Measurements from ENCODE around the gene SPDEF.

Gene SPDEF

DNA sequence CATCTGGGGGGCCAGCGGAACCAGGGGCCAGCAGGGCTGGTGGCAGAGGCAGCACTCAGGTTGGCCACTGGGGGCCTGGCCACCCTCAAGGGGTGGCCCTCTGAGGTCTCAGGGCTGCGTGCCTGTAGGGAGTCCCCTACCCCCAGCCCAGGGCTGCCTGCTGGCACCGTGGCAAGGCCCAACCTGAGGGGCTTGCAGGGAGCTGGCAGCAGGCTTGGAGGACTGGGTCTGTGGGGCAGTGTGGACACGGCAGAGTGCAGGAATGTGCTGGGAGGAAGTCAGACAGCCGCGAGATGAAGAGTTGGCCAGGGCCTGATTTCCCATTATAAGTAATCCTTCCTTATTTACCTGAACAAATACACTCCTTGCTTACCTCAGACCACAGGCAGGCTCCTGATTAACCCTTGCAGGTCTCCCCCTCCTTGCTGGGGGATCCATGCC lies at the start of gene SPDEF:
TSS of gene SPDEF (minus strand) at position 299 of the 441 bp plus-strand sequence. CDS start 11,874 bp downstream, outside the sequence.
- H3K4me1 Mint-ChIP-seq (ENCODE audit: low read depth): no peaks in the 10 kb centered on the region
- no peak within 1 kb of the TSS for H3K27ac Mint-ChIP-seq
- H3K9me3 Mint-ChIP-seq: no peaks in the 10 kb centered on the region
- no peak within 1 kb of the TSS for H3K4me3 Mint-ChIP-seq
- no peaks in the 10 kb centered on the region for H3K36me3 Mint-ChIP-seq (ENCODE audit: low read depth)
- H3K27me3 Mint-ChIP-seq: no peaks in the 10 kb centered on the region

DNA sequence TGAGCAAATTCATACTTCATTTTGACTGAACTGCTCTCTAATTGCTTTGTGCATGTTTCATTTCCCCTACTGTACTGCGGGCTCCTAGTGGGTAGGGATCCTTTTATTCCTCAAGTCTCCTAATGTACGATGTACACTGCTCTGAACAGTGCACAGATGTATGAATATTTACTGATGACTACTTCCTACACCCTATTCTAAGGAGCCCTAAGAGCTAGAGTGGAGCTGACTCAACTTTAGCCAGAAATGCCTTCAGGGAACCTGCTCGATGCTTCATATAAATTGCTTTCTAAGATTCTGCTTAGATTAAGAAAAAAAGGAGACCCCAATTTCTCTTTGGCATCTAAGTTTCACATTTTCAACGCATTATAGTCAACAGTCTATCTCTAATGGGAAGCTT lies 47.6 kb upstream of the SPDEF start:
- Mint-ChIP-seq H3K27ac (no peak overlapping the region), H3K27me3 (no peaks in the 10 kb centered on the region), H3K36me3 (ENCODE audit: low read depth) (peaks cover 26% of the 10 kb centered on the region), H3K4me1 (ENCODE audit: low read depth) (peaks cover 22% of the 10 kb centered on the region), H3K9me3 (no peaks in the 10 kb centered on the region), H3K4me3 (no peak overlapping the region)

DNA sequence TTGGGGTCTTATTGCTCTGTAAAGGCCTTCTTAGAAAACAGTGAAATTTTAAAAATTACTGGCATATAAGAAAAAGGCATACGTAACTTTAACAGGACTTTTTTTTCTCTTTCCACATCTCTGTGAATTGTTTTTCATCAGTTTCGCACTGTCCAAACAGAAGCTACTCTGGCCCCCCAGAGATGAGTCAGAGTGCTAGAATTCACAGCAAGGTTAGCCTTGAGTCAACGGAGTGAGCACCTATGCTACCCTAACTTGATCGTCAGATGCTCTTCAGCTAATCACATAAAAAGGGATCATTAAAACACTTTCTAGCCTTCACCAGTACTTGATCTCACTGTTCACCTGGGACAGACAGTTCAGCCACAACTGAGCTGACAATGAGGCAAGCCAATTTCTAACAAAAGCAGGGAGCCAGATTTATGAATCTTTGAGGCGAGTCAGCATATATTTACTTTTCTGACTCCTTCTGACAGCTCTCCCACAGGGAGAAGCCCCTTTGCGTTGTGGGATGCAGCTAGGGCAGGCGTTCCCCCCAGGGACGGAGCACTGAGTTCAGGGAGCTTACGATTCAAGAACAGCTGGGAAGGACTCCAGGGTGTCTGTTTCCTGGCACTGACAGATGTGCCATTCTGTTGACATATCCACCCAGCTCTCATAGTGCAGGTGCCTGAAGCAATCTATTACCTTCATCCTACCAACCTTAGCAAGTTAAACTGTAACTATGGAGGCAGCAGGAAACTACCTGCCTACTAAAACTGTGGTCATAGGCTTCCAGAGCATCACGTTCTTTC lies 46.4 kb upstream of the SPDEF start:
- Mint-ChIP-seq H3K4me1 (ENCODE audit: low read depth) (peaks cover 31% of the 10 kb centered on the region), H3K9me3 (no peaks in the 10 kb centered on the region), H3K4me3 (no peak overlapping the region), H3K36me3 (ENCODE audit: low read depth) (peaks cover 21% of the 10 kb centered on the region), H3K27ac (no peak overlapping the region), H3K27me3 (no peaks in the 10 kb centered on the region)

GRCh38 chr6:34601706-34602105 lies 45.6 kb upstream of the SPDEF start:
- Mint-ChIP-seq H3K27me3 (no peaks in the 10 kb centered on the region), H3K27ac (no peak overlapping the region), H3K4me1 (ENCODE audit: low read depth) (peaks cover 29% of the 10 kb centered on the region)

DNA sequence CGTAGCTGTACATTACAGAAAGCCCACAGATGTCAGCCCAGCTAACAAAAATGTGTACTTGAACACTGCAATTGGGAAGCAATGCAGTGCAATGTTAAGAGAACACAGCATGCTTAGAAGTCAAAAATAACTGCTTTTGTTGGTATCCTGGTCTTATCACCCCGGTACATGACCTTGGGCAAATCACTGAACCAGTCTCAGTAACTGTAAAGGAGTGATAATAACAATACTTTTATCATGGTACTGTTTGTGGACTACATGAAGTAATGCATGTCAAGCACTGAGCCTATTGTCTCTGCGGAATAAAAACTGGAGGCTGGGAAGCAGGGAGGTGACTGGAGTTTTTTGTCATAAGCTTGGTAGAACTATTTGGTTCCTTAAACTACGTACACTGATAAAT lies 44.7 kb upstream of the SPDEF start:
- H3K36me3 Mint-ChIP-seq (ENCODE audit: low read depth): peaks cover 7% of the 10 kb centered on the region
- no peak overlapping the region for H3K4me3 Mint-ChIP-seq
- no peaks in the 10 kb centered on the region for H3K9me3 Mint-ChIP-seq
- H3K27me3 Mint-ChIP-seq: no peaks in the 10 kb centered on the region
- H3K4me1 Mint-ChIP-seq (ENCODE audit: low read depth): peaks cover 31% of the 10 kb centered on the region
- H3K27ac Mint-ChIP-seq: no peak overlapping the region

More at GRCh38 chr6:34601706-34602105, 45.6 kb upstream of the SPDEF start:
- peaks cover 16% of the 10 kb centered on the region for H3K36me3 Mint-ChIP-seq (ENCODE audit: low read depth)
- H3K4me3 Mint-ChIP-seq: no peak overlapping the region
- H3K9me3 Mint-ChIP-seq: no peaks in the 10 kb centered on the region

DNA sequence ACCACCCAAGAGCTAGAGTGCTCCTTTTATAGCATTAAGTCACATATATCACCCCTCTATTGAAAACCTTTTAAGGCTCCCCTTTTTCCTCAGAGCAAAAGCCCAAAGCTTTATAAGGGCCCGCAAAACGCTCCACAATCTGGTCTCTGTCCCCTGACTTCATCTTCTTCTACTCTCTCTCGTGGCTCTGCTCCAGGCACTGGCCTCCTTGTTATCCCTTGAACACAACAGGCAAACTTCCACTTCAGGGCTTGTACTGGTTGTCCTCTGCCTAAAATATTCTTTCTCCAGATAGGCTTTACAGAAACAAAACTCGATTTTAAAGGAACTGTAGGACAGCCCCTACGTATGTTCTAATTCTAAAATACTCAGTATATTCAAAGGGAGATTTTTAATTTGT lies 44.0 kb upstream of the SPDEF start:
- Mint-ChIP-seq H3K4me3 (no peak overlapping the region), H3K27me3 (no peaks in the 10 kb centered on the region), H3K9me3 (no peaks in the 10 kb centered on the region), H3K27ac (no peak overlapping the region), H3K4me1 (ENCODE audit: low read depth) (peaks cover 32% of the 10 kb centered on the region), H3K36me3 (ENCODE audit: low read depth) (peaks cover 4% of the 10 kb centered on the region)

- H3K9me3 Mint-ChIP-seq: no peaks in the 10 kb centered on the region
- no peak overlapping the region for H3K27ac Mint-ChIP-seq
- no peak overlapping the region for H3K4me3 Mint-ChIP-seq
- H3K36me3 Mint-ChIP-seq (ENCODE audit: low read depth): no peaks in the 10 kb centered on the region
- peaks cover 38% of the 10 kb centered on the region for H3K4me1 Mint-ChIP-seq (ENCODE audit: low read depth)
- H3K27me3 Mint-ChIP-seq: no peaks in the 10 kb centered on the region
Measured at GRCh38 chr6:34598712-34599111, 42.6 kb upstream of the SPDEF start.

GRCh38 chr6:34597605-34598353 lies 41.6 kb upstream of the SPDEF start:
- Mint-ChIP-seq H3K4me3 (no peak overlapping the region), H3K27ac (no peak overlapping the region), H3K4me1 (ENCODE audit: low read depth) (peaks cover 38% of the 10 kb centered on the region), H3K9me3 (no peaks in the 10 kb centered on the region), H3K27me3 (no peaks in the 10 kb centered on the region), H3K36me3 (ENCODE audit: low read depth) (no peaks in the 10 kb centered on the region)

DNA sequence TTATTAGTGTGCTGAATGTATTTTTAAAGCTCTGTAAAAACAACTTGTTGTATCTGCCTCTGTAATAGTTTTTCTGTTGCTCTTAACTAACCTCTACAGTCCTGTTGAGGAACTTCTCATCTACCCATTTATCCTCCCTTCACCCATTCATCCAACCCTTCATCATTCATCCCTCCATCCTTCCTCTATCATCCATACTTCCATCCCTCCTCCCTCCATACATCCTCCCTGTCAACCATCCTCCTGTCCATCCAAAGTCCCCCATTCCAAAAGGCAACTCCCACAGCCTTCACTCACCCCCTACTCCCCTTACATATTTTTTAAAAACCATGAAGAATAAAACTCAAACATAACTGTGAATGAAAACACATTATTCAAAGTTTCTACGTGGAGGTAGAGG lies 40.7 kb upstream of the SPDEF start:
- Mint-ChIP-seq H3K27me3 (no peaks in the 10 kb centered on the region), H3K36me3 (ENCODE audit: low read depth) (no peaks in the 10 kb centered on the region), H3K4me1 (ENCODE audit: low read depth) (peaks cover 41% of the 10 kb centered on the region)

GRCh38 chr6:34595332-34596184 lies 39.4 kb upstream of the SPDEF start:
- Mint-ChIP-seq H3K4me3 (no peak overlapping the region), H3K36me3 (ENCODE audit: low read depth) (no peaks in the 10 kb centered on the region), H3K27me3 (no peaks in the 10 kb centered on the region), H3K9me3 (no peaks in the 10 kb centered on the region), H3K27ac (no peak overlapping the region), H3K4me1 (ENCODE audit: low read depth) (peaks cover 43% of the 10 kb centered on the region)

More for the DNA sequence above, 40.7 kb upstream of the SPDEF start:
- H3K9me3 Mint-ChIP-seq: no peaks in the 10 kb centered on the region
- H3K27ac Mint-ChIP-seq: peak overlapping the region; percentile 2
- no peak overlapping the region for H3K4me3 Mint-ChIP-seq

DNA sequence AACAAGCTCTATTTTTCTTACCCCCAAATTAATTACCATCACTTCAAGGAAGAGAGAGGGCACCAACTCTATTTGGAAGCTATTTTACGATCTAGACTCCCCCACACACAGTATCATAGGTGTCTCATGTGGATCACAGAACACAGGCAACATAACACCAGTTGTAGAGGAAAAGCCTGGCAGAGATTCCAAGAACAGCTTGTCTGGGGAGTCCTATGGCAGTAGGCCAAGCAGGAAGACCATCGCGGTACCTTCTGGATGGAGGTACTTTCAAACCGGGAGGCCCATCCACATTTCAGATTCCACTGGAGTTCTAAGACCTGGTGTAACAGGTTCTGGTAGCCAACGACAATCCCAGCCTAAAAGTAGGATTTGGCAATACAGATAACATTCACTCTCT lies 37.6 kb upstream of the SPDEF start:
- no peak overlapping the region for H3K27ac Mint-ChIP-seq
- H3K9me3 Mint-ChIP-seq: no peaks in the 10 kb centered on the region
- H3K36me3 Mint-ChIP-seq (ENCODE audit: low read depth): peaks cover 4% of the 10 kb centered on the region
- H3K4me3 Mint-ChIP-seq: no peak overlapping the region
- H3K27me3 Mint-ChIP-seq: no peaks in the 10 kb centered on the region
- H3K4me1 Mint-ChIP-seq (ENCODE audit: low read depth): peaks cover 33% of the 10 kb centered on the region

- Mint-ChIP-seq H3K36me3 (ENCODE audit: low read depth) (peaks cover 4% of the 10 kb centered on the region), H3K4me1 (ENCODE audit: low read depth) (peaks cover 24% of the 10 kb centered on the region), H3K4me3 (no peak overlapping the region), H3K27me3 (no peaks in the 10 kb centered on the region), H3K27ac (no peak overlapping the region), H3K9me3 (no peaks in the 10 kb centered on the region)
Measured at GRCh38 chr6:34592208-34592952, 36.3 kb upstream of the SPDEF start.

- Mint-ChIP-seq H3K36me3 (ENCODE audit: low read depth) (peaks cover 4% of the 10 kb centered on the region), H3K27ac (no peak overlapping the region), H3K9me3 (no peaks in the 10 kb centered on the region), H3K4me1 (ENCODE audit: low read depth) (peaks cover 18% of the 10 kb centered on the region), H3K27me3 (no peaks in the 10 kb centered on the region), H3K4me3 (no peak overlapping the region)
Measured at GRCh38 chr6:34589691-34590090, 33.6 kb upstream of the SPDEF start.

GRCh38 chr6:34589140-34589539 lies 33.0 kb upstream of the SPDEF start:
- H3K27me3 Mint-ChIP-seq: no peaks in the 10 kb centered on the region
- no peak overlapping the region for H3K27ac Mint-ChIP-seq
- H3K9me3 Mint-ChIP-seq: no peaks in the 10 kb centered on the region
- no peak overlapping the region for H3K4me3 Mint-ChIP-seq
- peaks cover 18% of the 10 kb centered on the region for H3K4me1 Mint-ChIP-seq (ENCODE audit: low read depth)
- H3K36me3 Mint-ChIP-seq (ENCODE audit: low read depth): peaks cover 4% of the 10 kb centered on the region
